ENCODE measurements around the gene CERK.

The CERK gene

DNA sequence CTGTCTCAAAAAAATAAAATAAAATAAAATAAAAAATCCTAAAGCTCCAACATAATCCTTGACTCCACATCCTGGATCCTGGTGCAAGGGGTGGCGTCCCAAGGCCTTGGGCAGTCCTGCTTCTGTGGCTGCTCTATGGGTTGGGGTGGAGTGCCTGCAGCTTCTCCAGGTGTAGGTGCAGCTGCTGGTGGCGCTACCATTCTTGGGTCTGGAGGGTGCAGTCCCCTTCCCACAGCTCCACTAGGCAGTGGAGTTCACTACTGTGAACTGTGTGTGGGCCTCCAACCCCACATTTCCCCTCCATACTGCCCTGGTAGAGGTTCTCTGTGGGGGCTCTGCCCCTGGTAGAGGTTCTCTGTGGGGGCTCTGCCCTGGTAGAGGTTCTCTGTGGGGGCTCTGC lies 17.5 kb upstream of the CERK start:
- Histone ChIP-seq H4K20me1 (ENCODE audit: insufficient read depth, low read length) (no peaks in the 10 kb centered on the region), H3K4me1 (ENCODE audit: low read length) (peaks cover 9% of the 10 kb centered on the region), H3K27me3 (replicated peaks; ENCODE audit: insufficient read depth, low read length) (no peaks in the 10 kb centered on the region), H3F3A (ENCODE audit: insufficient read depth, low read length) (no peaks in the 10 kb centered on the region; the same call in 1 of the 2 replicates), H3K36me3 (replicated peaks; ENCODE audit: insufficient read depth, low read length) (no peaks in the 10 kb centered on the region), H3K27ac (ENCODE audit: low read length) (no peak overlapping the region), H3K9me3 (replicated peaks; ENCODE audit: insufficient read depth, low read length) (no peaks in the 10 kb centered on the region), H3K79me2 (ENCODE audit: low read length) (no peaks in the 10 kb centered on the region), H3K9me2 (replicated peaks; ENCODE audit: insufficient read depth, low read length) (no peaks in the 10 kb centered on the region), H2AFZ (ENCODE audit: low read length) (no peak overlapping the region), H3K4me2 (ENCODE audit: low read depth, low read length) (no peak overlapping the region), H3K4me3 (ENCODE audit: low read length) (no peak overlapping the region), H3K9ac (ENCODE audit: low read length) (no peak overlapping the region)
- DNase-seq = no peak
- TF ChIP-seq EZH2phosphoT487 (IDR thresholded peaks at IDR 0.05; ENCODE audit: low read length) = no peak
- TF ChIP-seq EZH2 (optimal IDR thresholded peaks at IDR 0.05; ENCODE audit: low read depth, low read length) = no peak
- no peak for TF ChIP-seq CTCF (IDR thresholded peaks at IDR 0.05; ENCODE audit: low read length)

GRCh38 chr22:46754826-46755225 lies 16.8 kb upstream of the CERK start:
- Histone ChIP-seq H3K27me3 (replicated peaks; ENCODE audit: insufficient read depth, low read length) (peaks cover 2% of the 10 kb centered on the region; the same call in 1 of the 2 replicates), H3K79me2 (ENCODE audit: low read length) (no peaks in the 10 kb centered on the region), H3F3A (ENCODE audit: insufficient read depth, low read length) (no peaks in the 10 kb centered on the region; the same call in 1 of the 2 replicates), H3K4me2 (ENCODE audit: low read depth, low read length) (no peak overlapping the region), H3K36me3 (replicated peaks; ENCODE audit: insufficient read depth, low read length) (no peaks in the 10 kb centered on the region), H3K9me3 (replicated peaks; ENCODE audit: insufficient read depth, low read length) (no peaks in the 10 kb centered on the region), H3K9me2 (replicated peaks; ENCODE audit: insufficient read depth, low read length) (no peaks in the 10 kb centered on the region), H2AFZ (ENCODE audit: low read length) (no peak overlapping the region), H4K20me1 (ENCODE audit: insufficient read depth, low read length) (no peaks in the 10 kb centered on the region), H3K27ac (ENCODE audit: low read length) (no peak overlapping the region), H3K4me1 (ENCODE audit: low read length) (peaks cover 9% of the 10 kb centered on the region), H3K9ac (ENCODE audit: low read length) (no peak overlapping the region), H3K4me3 (ENCODE audit: low read length) (no peak overlapping the region)
- DNase-seq = no peak
- TF ChIP-seq EZH2 (optimal IDR thresholded peaks at IDR 0.05; ENCODE audit: low read depth, low read length) (no peak), CTCF (IDR thresholded peaks at IDR 0.05; ENCODE audit: low read length) (no peak), EZH2phosphoT487 (IDR thresholded peaks at IDR 0.05; ENCODE audit: low read length) (no peak)

DNA sequence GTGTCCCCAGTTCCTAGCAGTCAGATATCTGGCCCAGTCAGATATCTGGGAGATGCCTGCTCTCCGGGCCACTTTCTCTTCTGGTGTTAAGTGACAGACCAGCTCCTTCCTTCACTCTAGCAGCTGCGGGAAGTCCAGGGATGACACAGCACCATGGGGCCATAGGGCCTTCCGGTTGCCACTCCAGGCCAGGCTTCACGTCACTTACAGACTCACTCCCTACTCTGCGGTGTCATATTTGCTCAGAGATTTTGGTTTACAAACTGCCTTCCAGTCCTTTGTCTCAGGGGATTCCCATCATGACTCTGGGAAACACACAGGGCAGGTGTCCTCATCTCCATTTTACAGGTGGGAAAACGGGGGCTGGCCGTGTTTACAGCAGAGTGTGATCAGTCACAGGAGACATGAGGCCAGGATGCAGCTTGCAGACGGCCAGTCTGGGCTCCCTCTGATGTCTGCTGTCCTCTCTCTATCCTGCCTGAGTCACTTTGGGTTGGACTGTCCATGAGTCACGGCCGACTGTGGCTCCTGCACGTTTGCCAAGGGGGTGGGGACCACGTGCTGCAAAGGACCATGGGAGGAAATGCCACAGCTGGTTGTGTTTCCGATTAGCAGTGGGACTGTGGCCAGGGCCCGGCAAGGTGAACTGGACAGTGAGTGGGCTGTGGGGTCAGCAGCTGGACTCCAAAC lies 16.2 kb upstream of the CERK start:
- peak overlapping the region; percentile 56; the same call in 1 of the 2 replicates for H2AFZ ChIP-seq (ENCODE audit: low read length)
- H3K9me2 ChIP-seq (replicated peaks; ENCODE audit: insufficient read depth, low read length) = no peaks in the 10 kb centered on the region
- H3K79me2 ChIP-seq (ENCODE audit: low read length) = no peaks in the 10 kb centered on the region
- no peaks in the 10 kb centered on the region for H3K36me3 ChIP-seq (replicated peaks; ENCODE audit: insufficient read depth, low read length)
- H3K4me2 ChIP-seq (ENCODE audit: low read depth, low read length) = no peak overlapping the region; the same call in 1 of the 2 replicates
- TF ChIP-seq EZH2phosphoT487 (IDR thresholded peaks at IDR 0.05; ENCODE audit: low read length) (no peak), CTCF (IDR thresholded peaks at IDR 0.05; ENCODE audit: low read length) (no peak), EZH2 (optimal IDR thresholded peaks at IDR 0.05; ENCODE audit: low read depth, low read length) (no peak)
- H3K27me3 ChIP-seq (replicated peaks; ENCODE audit: insufficient read depth, low read length) = peaks cover 7% of the 10 kb centered on the region
- H3F3A ChIP-seq (ENCODE audit: insufficient read depth, low read length) = no peaks in the 10 kb centered on the region
- no peaks in the 10 kb centered on the region for H3K9me3 ChIP-seq (replicated peaks; ENCODE audit: insufficient read depth, low read length)
- H3K4me1 ChIP-seq (ENCODE audit: low read length) = peaks cover 9% of the 10 kb centered on the region
- H3K27ac ChIP-seq (ENCODE audit: low read length) = no peak overlapping the region
- no peak overlapping the region for H3K9ac ChIP-seq (ENCODE audit: low read length)
- DNase-seq = no peak
- no peak overlapping the region for H3K4me3 ChIP-seq (ENCODE audit: low read length)
- no peaks in the 10 kb centered on the region for H4K20me1 ChIP-seq (ENCODE audit: insufficient read depth, low read length)
